ENCODE results near the gene SPTSSB. TPM values are rescaled to one million over a fixed set of nuclear protein-coding genes. Genes with fewer than 3 reads are reported as not detected.

The SPTSSB gene
- total and polyA plus RNA-seq, 9 of the 15 experiments (the other 6 are each of a cell fraction or from before 2014, with no cell fraction given) = 0.07 TPM; not detected in 8

DNA sequence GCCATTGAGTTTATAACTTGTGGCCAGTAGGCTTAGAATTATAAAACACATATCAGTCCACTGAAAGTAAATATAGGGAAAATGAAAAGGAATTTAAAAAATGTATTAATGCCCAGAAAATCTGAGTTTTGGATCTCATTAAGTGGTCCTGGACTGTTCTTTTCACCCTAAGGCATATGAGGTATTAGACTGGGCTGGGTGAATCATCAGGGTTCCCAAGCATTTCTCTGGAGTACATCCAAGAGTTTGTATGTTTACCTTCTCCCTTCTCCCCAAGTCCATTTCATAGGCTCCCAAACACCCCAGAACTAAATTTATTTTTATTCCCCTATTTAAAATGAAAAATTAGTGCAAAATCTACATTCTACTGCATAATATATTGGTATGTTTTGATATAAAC lies 31.9 kb upstream of the SPTSSB start:
- Histone ChIP-seq H3K9me1 (ENCODE audit: control insufficient read depth, insufficient read depth, low read length) (no peaks in the 10 kb centered on the region), H3K4me2 (ENCODE audit: insufficient read depth, low read length) (no peak overlapping the region), H3K27ac (ENCODE audit: extremely low read depth, low read depth, low read length) (no peak overlapping the region), H3K36me3 (ENCODE audit: control insufficient read depth, insufficient read depth, low read length) (no peaks in the 10 kb centered on the region), H3K79me2 (ENCODE audit: control insufficient read depth, insufficient read depth, low read length) (no peaks in the 10 kb centered on the region), H3K27me3 (ENCODE audit: control insufficient read depth in 2 of 2, insufficient read depth in 2 of 2, low read length in 2 of 2) (no peaks in the 10 kb centered on the region), H3K4me3 (no peak overlapping the region), H3K4me1 (replicated peaks in 1 of 2; ENCODE audit: control insufficient read depth in 2 of 2, insufficient read depth in 2 of 2, low read length in 2 of 2) (no peaks in the 10 kb centered on the region), H2AFZ (ENCODE audit: low read depth, low read length) (no peak overlapping the region), H4K20me1 (replicated peaks; ENCODE audit: control insufficient read depth, insufficient read depth, low read length) (no peaks in the 10 kb centered on the region), H3K9ac (ENCODE audit: insufficient read depth in 1 of 2, low read depth in 2 of 2, low read length in 2 of 2) (no peak overlapping the region), H3K9me3 (replicated peaks; ENCODE audit: control insufficient read depth, insufficient read depth, low read depth, low read length) (no peaks in the 10 kb centered on the region)
- TF ChIP-seq NR4A1 (CRISPR knock-in tag; IDR thresholded peaks at IDR 0.05) = no peak
- no peak for TF ChIP-seq NR4A1 (tag; IDR thresholded peaks at IDR 0.05)
- TF ChIP-seq ZNF184 (CRISPR knock-in tag; IDR thresholded peaks at IDR 0.05) = no peak
- no peak for TF ChIP-seq ZNF140 (CRISPR knock-in tag; IDR thresholded peaks at IDR 0.05)
- TF ChIP-seq, protein P1, sequence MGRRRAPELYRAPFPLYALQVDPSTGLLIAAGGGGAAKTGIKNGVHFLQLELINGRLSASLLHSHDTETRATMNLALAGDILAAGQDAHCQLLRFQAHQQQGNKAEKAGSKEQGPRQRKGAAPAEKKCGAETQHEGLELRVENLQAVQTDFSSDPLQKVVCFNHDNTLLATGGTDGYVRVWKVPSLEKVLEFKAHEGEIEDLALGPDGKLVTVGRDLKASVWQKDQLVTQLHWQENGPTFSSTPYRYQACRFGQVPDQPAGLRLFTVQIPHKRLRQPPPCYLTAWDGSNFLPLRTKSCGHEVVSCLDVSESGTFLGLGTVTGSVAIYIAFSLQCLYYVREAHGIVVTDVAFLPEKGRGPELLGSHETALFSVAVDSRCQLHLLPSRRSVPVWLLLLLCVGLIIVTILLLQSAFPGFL (CRISPR knock-in tag; IDR thresholded peaks at IDR 0.05) = no peak
- no peak for TF ChIP-seq NFYB (IDR thresholded peaks at IDR 0.05; ENCODE audit: extremely low read depth, insufficient read length)
- TF ChIP-seq SIX5 (IDR thresholded peaks at IDR 0.05; ENCODE audit: borderline replicate concordance in 1 of 2, insufficient read depth in 1 of 2, low read depth in 1 of 2, low read length in 2 of 2) = no peak
- no peak for TF ChIP-seq IFI16 (CRISPR knock-in tag; IDR thresholded peaks at IDR 0.05)
- no peak for TF ChIP-seq ZNF584 (CRISPR knock-in tag; IDR thresholded peaks at IDR 0.05; ENCODE audit: low read depth)
- no peak for TF ChIP-seq EGR1 (conservative IDR thresholded peaks at IDR 0.05)
- no peak for TF ChIP-seq ZNF311 (CRISPR knock-in tag; IDR thresholded peaks at IDR 0.05)
- TF ChIP-seq TAF1 (IDR thresholded peaks at IDR 0.05; ENCODE audit: control insufficient read depth, extremely low read depth, insufficient read depth, low read length, severe bottlenecking) = no peak
- TF ChIP-seq ZNF57 (CRISPR knock-in tag; IDR thresholded peaks at IDR 0.05) = no peak
- TF ChIP-seq, protein P2, sequence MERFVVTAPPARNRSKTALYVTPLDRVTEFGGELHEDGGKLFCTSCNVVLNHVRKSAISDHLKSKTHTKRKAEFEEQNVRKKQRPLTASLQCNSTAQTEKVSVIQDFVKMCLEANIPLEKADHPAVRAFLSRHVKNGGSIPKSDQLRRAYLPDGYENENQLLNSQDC (CRISPR knock-in tag; IDR thresholded peaks at IDR 0.05) = no peak
- BruUV-seq (replicated peaks) = no TSS peak
- in situ Hi-C loops (cut with MboI) = loop anchor here (10.0 kb wide), 1 partner anchor 718 kb away; no protein-coding TSS in a partner anchor
- DNase-seq (ENCODE audit: extremely low read depth in 1 of 4, low spot score in 3 of 4) = no peak
- CTCF ChIA-PET (ENCODE audit: low intra/inter-chr PET ratio) = no interaction called here
- POLR2A ChIA-PET = no interaction called here
- no peak for ATAC-seq
- no peak for FAIRE-seq
- intact Hi-C loops (cut with micrococcal nuclease) = no loop called here
